ENCODE data around the gene ALAD.

DNA sequence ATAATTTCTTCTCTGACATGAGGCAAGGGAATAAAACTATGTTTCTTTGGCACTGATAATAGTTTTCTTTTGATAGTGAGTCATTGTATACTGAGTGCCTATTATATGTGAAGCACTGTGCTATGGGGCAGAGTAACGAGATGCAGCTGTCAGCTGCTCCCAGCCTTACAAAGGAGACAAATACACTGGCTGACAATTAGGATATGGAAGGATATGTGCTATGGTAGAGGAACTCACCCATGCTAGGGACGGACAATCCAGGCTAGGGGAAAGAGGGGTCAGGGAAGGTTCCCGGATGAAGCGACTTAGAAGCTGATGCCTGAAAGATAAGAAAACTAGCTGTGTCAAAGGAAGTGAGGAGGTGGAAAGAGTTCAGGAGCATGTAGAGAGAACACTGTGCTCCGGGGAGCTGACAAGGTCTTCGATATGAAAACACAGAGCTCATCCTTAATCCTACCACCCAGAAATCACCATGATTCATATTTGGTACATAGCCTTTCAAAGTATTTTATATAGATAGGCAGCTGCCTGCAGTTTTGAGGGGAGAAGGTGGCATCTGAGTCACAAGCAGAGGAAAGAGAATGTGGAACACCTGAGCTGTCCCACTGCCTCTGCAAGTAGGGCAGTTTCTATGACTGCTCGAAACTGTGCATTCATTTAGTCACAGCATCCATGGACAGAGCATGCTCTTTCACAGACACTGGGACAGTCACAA is 39.6 kb downstream of the ALAD start:
- TF ChIP-seq, protein P1, sequence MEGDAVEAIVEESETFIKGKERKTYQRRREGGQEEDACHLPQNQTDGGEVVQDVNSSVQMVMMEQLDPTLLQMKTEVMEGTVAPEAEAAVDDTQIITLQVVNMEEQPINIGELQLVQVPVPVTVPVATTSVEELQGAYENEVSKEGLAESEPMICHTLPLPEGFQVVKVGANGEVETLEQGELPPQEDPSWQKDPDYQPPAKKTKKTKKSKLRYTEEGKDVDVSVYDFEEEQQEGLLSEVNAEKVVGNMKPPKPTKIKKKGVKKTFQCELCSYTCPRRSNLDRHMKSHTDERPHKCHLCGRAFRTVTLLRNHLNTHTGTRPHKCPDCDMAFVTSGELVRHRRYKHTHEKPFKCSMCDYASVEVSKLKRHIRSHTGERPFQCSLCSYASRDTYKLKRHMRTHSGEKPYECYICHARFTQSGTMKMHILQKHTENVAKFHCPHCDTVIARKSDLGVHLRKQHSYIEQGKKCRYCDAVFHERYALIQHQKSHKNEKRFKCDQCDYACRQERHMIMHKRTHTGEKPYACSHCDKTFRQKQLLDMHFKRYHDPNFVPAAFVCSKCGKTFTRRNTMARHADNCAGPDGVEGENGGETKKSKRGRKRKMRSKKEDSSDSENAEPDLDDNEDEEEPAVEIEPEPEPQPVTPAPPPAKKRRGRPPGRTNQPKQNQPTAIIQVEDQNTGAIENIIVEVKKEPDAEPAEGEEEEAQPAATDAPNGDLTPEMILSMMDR (conservative IDR thresholded peaks at IDR 0.05; ENCODE audit: low read depth, low read length) = no peak
- TF ChIP-seq EZH2 (IDR thresholded peaks at IDR 0.05; ENCODE audit: borderline replicate concordance, low read depth, low read length, poor library complexity, severe bottlenecking) = no peak
